K562 (cell line): Measurements from ENCODE around the gene ACLY. TPM values are rescaled to one million over a fixed set of nuclear protein-coding genes. Genes with fewer than 3 reads are reported as not detected.

Source experiments
- ATAC-seq: fragments of 200-7000 bp; cut with Tn5 transposase; 3 replicates; pipeline ENCODE4 v1.9.1; 2020; ENCODE audit warnings: moderate library complexity
- BruUV-seq: library from RNA; stranded (reverse); fragments of 400-500 nt; replicated peaks from 2 replicates; lab custom pipeline; 2021; lab: Mats Ljungman, UMichigan
- CTCF ChIA-PET: fragments of 300-600 bp; formaldehyde crosslinking; extraction: SDS; loops from one replicate; lab custom pipeline; 2021; ENCODE audit warnings: low intra/inter-chr PET ratio; lab: Yijun Ruan, JAX
- POLR2A ChIA-PET: fragments of 300-600, 350-650 bp; sonication (Branson Sonifier 250); formaldehyde crosslinking; extraction: SDS; loops from one replicate; lab custom pipeline; 2021; ENCODE audit warnings: antibody characterized with exemption, inconsistent platforms; lab: Yijun Ruan, JAX
- DNase-seq, 4 experiments: peaks; one replicate each; pipeline versions ENCODE4 v3.0.0 to v3.0.0-alpha.2; 2011 to 2018; ENCODE audit warnings: low spot score in 3 of 4, mixed read lengths in 3 of 4; ENCODE audit errors: extremely low read depth in 1 of 4
- FAIRE-seq: peaks from 2 replicates; lab custom pipeline; 2011; peaks lifted over from hg19 to GRCh38; lab: Jason Lieb, UNC
- H2AFZ ChIP-seq: 2 replicates; pipeline ENCODE4 v1.6.0; 2011; ENCODE audit warnings: low read depth, low read length, control low read depth, inconsistent platforms
- H3K27ac ChIP-seq: fragments of 200-600 bp; 3 replicates; pipeline ENCODE4 v1.8.0; 2011; ENCODE audit warnings: low read depth, mild to moderate bottlenecking, control low read depth, inconsistent platforms, low read length, moderate library complexity, mixed read lengths; ENCODE audit errors: extremely low read depth
- H3K27me3 ChIP-seq, 2 experiments: fragments of 300-600 bp in 1 of 2; 2 replicates in 1 of 2; 3 replicates in 1 of 2; pipeline versions ENCODE4 v1.6.0 to v1.8.0; 2011; ENCODE audit warnings: inconsistent platforms in 2 of 2, low read length in 2 of 2, mild to moderate bottlenecking in 1 of 2, mixed read lengths in 1 of 2, moderate library complexity in 1 of 2; ENCODE audit not compliant: control insufficient read depth in 2 of 2, insufficient read depth in 2 of 2
- H3K36me3 ChIP-seq: fragments of 300-600 bp; 3 replicates; pipeline ENCODE4 v1.8.0; 2011; ENCODE audit warnings: mild to moderate bottlenecking, low read length, inconsistent platforms; ENCODE audit not compliant: control insufficient read depth, insufficient read depth
- H3K4me1 ChIP-seq, 2 experiments: fragments of 200-600 bp in 1 of 2; replicated peaks in 1 of 2; 2 replicates in 1 of 2; 3 replicates in 1 of 2; pipeline versions ENCODE4 v1.5.1 to v1.8.0; 2011; ENCODE audit warnings: inconsistent platforms in 2 of 2, low read length in 2 of 2, mild to moderate bottlenecking in 1 of 2, mixed read lengths in 1 of 2, moderate library complexity in 1 of 2; ENCODE audit not compliant: control insufficient read depth in 2 of 2, insufficient read depth in 2 of 2
- H3K4me2 ChIP-seq: 2 replicates; pipeline ENCODE4 v1.6.1; 2011; ENCODE audit warnings: low read length, control low read depth, inconsistent platforms, mixed read lengths; ENCODE audit not compliant: insufficient read depth
- H3K4me3 ChIP-seq: fragments of 200-600 bp; sonication (generic), shearing (Covaris generic); 2 replicates; pipeline ENCODE4 v1.5.1; 2016; ENCODE audit warnings: control low read depth, inconsistent platforms
- H3K79me2 ChIP-seq: fragments of 200-600 bp; 3 replicates; pipeline ENCODE4 v1.8.0; 2011; ENCODE audit warnings: low read length, inconsistent platforms; ENCODE audit not compliant: control insufficient read depth, insufficient read depth
- H3K9ac ChIP-seq, 2 experiments: 2 replicates each; pipeline versions ENCODE4 v1.6.0 to v1.6.1; 2011; ENCODE audit warnings: low read depth in 2 of 2, low read length in 2 of 2, control low read depth in 1 of 2, inconsistent platforms in 1 of 2, mild to moderate bottlenecking in 1 of 2, mixed read lengths in 1 of 2; ENCODE audit not compliant: insufficient read depth in 1 of 2
- H3K9me1 ChIP-seq: one replicate; pipeline ENCODE4 v1.6.0; 2011; ENCODE audit warnings: inconsistent platforms, mild to moderate bottlenecking, low read length, moderate library complexity; ENCODE audit not compliant: control insufficient read depth, insufficient read depth
- H3K9me3 ChIP-seq: replicated peaks from 2 replicates; pipeline ENCODE4 v1.5.1; 2011; ENCODE audit warnings: low read depth, low read length, inconsistent platforms; ENCODE audit not compliant: control insufficient read depth, insufficient read depth
- H4K20me1 ChIP-seq: replicated peaks from 2 replicates; pipeline ENCODE4 v1.6.1; 2011; ENCODE audit warnings: low read length, inconsistent platforms, mixed read lengths; ENCODE audit not compliant: control insufficient read depth, insufficient read depth
- EHMT2 ChIP-seq: fragments of 450-650 bp; IDR thresholded peaks from 2 replicates; pipeline ENCODE4 v1.6.1; 2018; ENCODE audit warnings: antibody characterized with exemption
- GABPB2 ChIP-seq: fragments of 250-450 bp; sonication (Bioruptor Pico); conservative IDR thresholded peaks from 2 replicates; pipeline ENCODE4 v1.5.1; 2021; ENCODE audit warnings: mild to moderate bottlenecking
- HNRNPH1 ChIP-seq: fragments of 200-400 bp; formaldehyde crosslinking; optimal IDR thresholded peaks from 2 replicates; pipeline ENCODE3; 2017; ENCODE audit warnings: low read depth, mild to moderate bottlenecking, low read length, moderate library complexity
- MNT ChIP-seq, 2 experiments: fragments of 450-650 bp; conservative IDR thresholded peaks; 2 replicates each; pipeline ENCODE4 v1.6.1; 2017; ENCODE audit warnings: mild to moderate bottlenecking in 2 of 2, moderate library complexity in 2 of 2
- NBN ChIP-seq: fragments of 450-650 bp; IDR thresholded peaks from 2 replicates; pipeline ENCODE4 v1.6.1; 2016; ENCODE audit warnings: low read depth, mild to moderate bottlenecking
- NFYB ChIP-seq: IDR thresholded peaks from 2 replicates; pipeline ENCODE4 v1.6.1; 2011; ENCODE audit warnings: mild to moderate bottlenecking, moderate library complexity; ENCODE audit not compliant: insufficient read length; ENCODE audit errors: extremely low read depth
- NR2F6 ChIP-seq: fragments of 450-650 bp; formaldehyde crosslinking; IDR thresholded peaks from 2 replicates; pipeline ENCODE4 v1.4.0; 2020; ENCODE audit warnings: mild to moderate bottlenecking
- SIRT6 ChIP-seq: IDR thresholded peaks from one replicate; pipeline ENCODE4 v1.6.1; 2012; ENCODE audit warnings: low read depth, mild to moderate bottlenecking, control low read depth, inconsistent platforms, low read length, moderate library complexity
- TCF3 ChIP-seq: sonication (generic); formaldehyde crosslinking; IDR thresholded peaks from 2 replicates; pipeline ENCODE4 v1.4.0; 2020; ENCODE audit warnings: mild to moderate bottlenecking, missing genetic modification reagents
- ZBTB11 ChIP-seq, 3 experiments: fragments of 200-800 bp in 1 of 3; fragments of 250-450 bp in 1 of 3; fragments of 450-650 bp in 1 of 3; sonication (Bioruptor Pico) in 1 of 3; sonication (Bioruptor generic) in 1 of 3; formaldehyde crosslinking in 1 of 3; IDR thresholded peaks; 2 replicates each; pipeline versions ENCODE4 v1.6.1 to v1.8.0; 2016 to 2022; ENCODE audit warnings: mild to moderate bottlenecking in 2 of 3, missing genetic modification characterization in 2 of 3, missing compliant biosample characterization in 1 of 3, moderate library complexity in 1 of 3
- ZNF316 ChIP-seq: fragments of 450-650 bp; IDR thresholded peaks from 2 replicates; pipeline ENCODE4 v1.6.1; 2016
- WGBS: fragments of 100-300 bp; shearing (Covaris generic); methylation state at CpG from one replicate; pipeline ENCODE4 v1.1.6; 2016; ENCODE audit warnings: low coverage, mixed read lengths; ENCODE audit not compliant: insufficient coverage; ENCODE audit errors: missing lambda C conversion rate; 5-methylcytosine and 5-hydroxymethylcytosine counted together
- in situ Hi-C: fragments of 300-500 bp; cut with MboI; formaldehyde crosslinking; loops from 4 replicates; pipeline ENCODE4 v1.15.0; 2018; ENCODE audit warnings: inconsistent platforms, mixed read lengths
- intact Hi-C: fragments of 100-400 bp; cut with micrococcal nuclease; formaldehyde crosslinking; loops from 2 replicates; pipeline ENCODE4 v1.14.2; 2022
- polyA plus RNA-seq, 8 experiments: library from polyadenylated mRNA; depleted of rRNA in 4 of 8; stranded (reverse) in 5 of 8; unstranded in 3 of 8; fragments of >200 nt; fragmentation: Nextera tagmentation in 2 of 8; fragmentation: Illumina TruSeq in 1 of 8; extraction: Ambion mirVana in 2 of 8; extraction: Trizol in 1 of 8; gene quantifications; 2 replicates each; pipeline versions ENCODE4 v1.2.1 to v1.2.3, GENCODE V29; 2011 to 2014; ENCODE audit warnings: inconsistent platforms in 1 of 8, missing spikeins in 1 of 8
- total RNA-seq, 7 experiments: library from RNA; depleted of rRNA in 6 of 7; stranded (reverse); fragments of >200 nt in 6 of 7; fragmentation: Illumina TruSeq in 2 of 7; extraction: Trizol in 2 of 7; gene quantifications; 2 replicates each; pipeline versions ENCODE4 v1.2.1 to v1.2.3, GENCODE V29; 2011 to 2021; ENCODE audit warnings: low replicate concordance in 1 of 7

Gene ACLY
- total and polyA plus RNA-seq, 9 of the 15 experiments (the other 6 are each of a cell fraction or from before 2014, with no cell fraction given): 42.9 to 280 (median 125) TPM

GRCh38 chr17:41893384-41893783 lies 25.4 kb downstream of the ACLY start:
- H3K4me2 ChIP-seq: no peak overlapping the region
- DNase-seq: no peak
- POLR2A ChIA-PET: interaction anchor here (0.6 to 1.5 kb wide), 6 partner anchors 10 to 205 kb away, joined by 3 to 5 read pairs (median 4); no protein-coding TSS in a partner anchor
- no peaks in the 10 kb centered on the region for H3K79me2 ChIP-seq
- in situ Hi-C loops: no loop called here
- H3K27ac ChIP-seq: no peak overlapping the region
- FAIRE-seq: no peak
- no peaks in the 10 kb centered on the region for H3K27me3 ChIP-seq
- H3K4me1 ChIP-seq: no peaks in the 10 kb centered on the region
- whole genome bisulfite sequencing: 71% methylated on average over 3 of the region's 3 CpGs
- H3K9me3 ChIP-seq: no peaks in the 10 kb centered on the region
- TF ChIP-seq ZNF316 (0 out of 2 replicates have a peak, but pooled peaks have one; percentile 4), SIRT6 (no peak)
- TF ChIP-seq, all 486 proteins: peak for 1
- ATAC-seq: no peak
- CTCF ChIA-PET: no interaction called here
- BruUV-seq: no TSS peak
- Histone ChIP-seq H3K36me3 (peaks cover 93% of the 10 kb centered on the region; the same call in 2 of the 3 replicates), H2AFZ (no peak overlapping the region), H3K9ac (no peak overlapping the region), H3K4me3 (no peak overlapping the region), H3K9me1 (no peaks in the 10 kb centered on the region), H4K20me1 (no peaks in the 10 kb centered on the region)
- intact Hi-C loops: no loop called here

- H3K27ac ChIP-seq: no peak overlapping the region
- ATAC-seq (no peak), DNase-seq (no peak), FAIRE-seq (no peak)
- H3K9me3 ChIP-seq: no peaks in the 10 kb centered on the region
- H3K79me2 ChIP-seq: no peaks in the 10 kb centered on the region
- H3K4me3 ChIP-seq: no peak overlapping the region
- peaks cover 92% of the 10 kb centered on the region; the same call in 2 of the 3 replicates for H3K36me3 ChIP-seq
- H3K27me3 ChIP-seq: no peaks in the 10 kb centered on the region
- no peak overlapping the region for H3K9ac ChIP-seq
- H3K4me1 ChIP-seq: no peaks in the 10 kb centered on the region
- 100% methylated on average over 4 of the region's 4 CpGs for WGBS
- in situ Hi-C loops: no loop called here
- BruUV-seq: no TSS peak
- H3K9me1 ChIP-seq: no peaks in the 10 kb centered on the region
- ChIA-PET CTCF (no interaction called here), POLR2A (interaction anchor here (1.1 kb wide), 1 partner anchor 22 kb away, joined by 6 read pairs; no protein-coding TSS in a partner anchor)
- intact Hi-C loops: no loop called here
- no peak overlapping the region for H3K4me2 ChIP-seq
- no peaks in the 10 kb centered on the region for H4K20me1 ChIP-seq
- H2AFZ ChIP-seq: no peak overlapping the region
- no peak for TF ChIP-seq NFYB
- no peak for TF ChIP-seq NR2F6 (CRISPR knock-in tag)
- no peak for TF ChIP-seq TCF3
- TF ChIP-seq GABPB2 (CRISPR knock-in tag): no peak
- TF ChIP-seq EHMT2: no peak
- no peak for TF ChIP-seq NBN
- no peak for TF ChIP-seq MNT (conservative IDR thresholded peaks at IDR 0.05)
- no peak for TF ChIP-seq HNRNPH1
- no peak for TF ChIP-seq ZBTB11 (CRISPR knock-in tag; IDR thresholded peaks at IDR 0.05)
Measured at GRCh38 chr17:41892021-41892376, 26.8 kb downstream of the ACLY start.
